K562 (cell line): Measurements from ENCODE around the gene PARD6A.

Source experiments
- MYC ChIP-seq, 2 experiments: fragments of 250-450 bp in 1 of 2; sonication (Bioruptor Pico) in 1 of 2; IDR thresholded peaks; 2 replicates each; pipeline versions ENCODE4 v1.5.1 to v1.6.1; 2012 to 2021; ENCODE audit warnings: low read depth in 2 of 2, borderline replicate concordance in 1 of 2, improper control_type of control experiment in 1 of 2, low read length in 1 of 2, mild to moderate bottlenecking in 1 of 2, moderate library complexity in 1 of 2
- PRDM10 ChIP-seq: fragments of 450-650 bp; IDR thresholded peaks from 2 replicates; pipeline ENCODE4 v1.6.1; 2018; ENCODE audit not compliant: partially characterized antibody
- TAF7 ChIP-seq: fragments of 450-650 bp; IDR thresholded peaks from 2 replicates; pipeline ENCODE4 v1.6.1; 2016; ENCODE audit warnings: missing genetic modification characterization, missing compliant biosample characterization

GRCh38 chr16:67672306-67672705 lies 11.5 kb downstream of the PARD6A start:
- TF ChIP-seq MYC (IDR thresholded peaks at IDR 0.05; ENCODE audit: low read depth, low read length) = no peak
- no peak for TF ChIP-seq MYC (CRISPR knock-in tag; IDR thresholded peaks at IDR 0.05; ENCODE audit: borderline replicate concordance, low read depth)
- no peak for TF ChIP-seq TAF7 (tag)
- no peak for TF ChIP-seq PRDM10
